ENCODE measurements around the gene MTMR1. TPM values are rescaled to one million over a fixed set of nuclear protein-coding genes. Genes with fewer than 3 reads are reported as not detected.

Gene MTMR1
- total RNA-seq, 1 experiment from 2014 or later = 15.6 TPM

GRCh38 chrX:150730719-150731118 is 37.5 kb downstream of the MTMR1 start:
- Mint-ChIP-seq H3K27me3 (ENCODE audit: low read depth) (no peaks in the 10 kb centered on the region), H3K36me3 (peaks cover 26% of the 10 kb centered on the region), H3K4me1 (peaks cover 15% of the 10 kb centered on the region), H3K9me3 (no peaks in the 10 kb centered on the region), H3K4me3 (no peak overlapping the region), H3K27ac (no peak overlapping the region)
- CTCF ChIA-PET = no interaction called here
- no peak for DNase-seq (ENCODE audit: low spot score)
- POLR2A ChIA-PET = no interaction called here
- TF ChIP-seq OVOL2 (CRISPR knock-in tag; IDR thresholded peaks at IDR 0.05; ENCODE audit: borderline replicate concordance) (no peak), NR1H2 (CRISPR knock-in tag; IDR thresholded peaks at IDR 0.05) (no peak), USF2 (CRISPR knock-in tag; IDR thresholded peaks at IDR 0.05) (no peak), SMAD3 (CRISPR knock-in tag; IDR thresholded peaks at IDR 0.05; ENCODE audit: borderline replicate concordance) (no peak), FOXJ3 (CRISPR knock-in tag; IDR thresholded peaks at IDR 0.05; ENCODE audit: borderline replicate concordance) (no peak), NR3C1 (CRISPR knock-in tag; conservative IDR thresholded peaks at IDR 0.05; ENCODE audit: low read depth) (no peak), MYBL2 (CRISPR knock-in tag; IDR thresholded peaks at IDR 0.05) (no peak), CREB1 (CRISPR knock-in tag; IDR thresholded peaks at IDR 0.05) (no peak), ZNF423 (CRISPR knock-in tag; IDR thresholded peaks at IDR 0.05) (no peak), CTCF (IDR thresholded peaks at IDR 0.05) (no peak), MAX (CRISPR knock-in tag; IDR thresholded peaks at IDR 0.05) (no peak), EMX1 (CRISPR knock-in tag; IDR thresholded peaks at IDR 0.05) (no peak), RORB (CRISPR knock-in tag; IDR thresholded peaks at IDR 0.05) (no peak), ZNF425 (CRISPR knock-in tag; conservative IDR thresholded peaks at IDR 0.05) (no peak), SOX15 (CRISPR knock-in tag; IDR thresholded peaks at IDR 0.05) (no peak), ZNF671 (CRISPR knock-in tag; IDR thresholded peaks at IDR 0.05) (no peak), E2F1 (CRISPR knock-in tag; IDR thresholded peaks at IDR 0.05) (no peak)
- no peak for ATAC-seq

GRCh38 chrX:150731795-150732194 is 38.6 kb downstream of the MTMR1 start:
- ChIA-PET CTCF (no interaction called here), POLR2A (no interaction called here)
- no peaks in the 10 kb centered on the region for H3K27me3 Mint-ChIP-seq (ENCODE audit: low read depth)
- no peak overlapping the region for H3K27ac Mint-ChIP-seq
- H3K36me3 Mint-ChIP-seq = peaks cover 26% of the 10 kb centered on the region
- no peak overlapping the region for H3K4me3 Mint-ChIP-seq
- ATAC-seq = no peak
- H3K4me1 Mint-ChIP-seq = peaks cover 6% of the 10 kb centered on the region
- no peaks in the 10 kb centered on the region for H3K9me3 Mint-ChIP-seq
- no peak for DNase-seq (ENCODE audit: low spot score)
- TF ChIP-seq TEAD4 (CRISPR knock-in tag; IDR thresholded peaks at IDR 0.05) (no peak), PRDM15 (CRISPR knock-in tag; IDR thresholded peaks at IDR 0.05) (no peak), CDX4 (CRISPR knock-in tag; IDR thresholded peaks at IDR 0.05; ENCODE audit: borderline replicate concordance) (no peak), USF1 (CRISPR knock-in tag; IDR thresholded peaks at IDR 0.05) (no peak), RELA (CRISPR knock-in tag; IDR thresholded peaks at IDR 0.05; ENCODE audit: borderline replicate concordance) (no peak), KAT7 (CRISPR knock-in tag; IDR thresholded peaks at IDR 0.05; ENCODE audit: borderline replicate concordance) (no peak), ZNF671 (CRISPR knock-in tag; IDR thresholded peaks at IDR 0.05) (no peak), SP1 (CRISPR knock-in tag; conservative IDR thresholded peaks at IDR 0.05) (no peak), JAZF1 (CRISPR knock-in tag; IDR thresholded peaks at IDR 0.05) (no peak), ZNF138 (CRISPR knock-in tag; conservative IDR thresholded peaks at IDR 0.05) (no peak)

Data from WTC11 (cell line).